Measurements from ENCODE around the gene ZNF75A.

Gene ZNF75A

GRCh38 chr16:3363793-3364192 is 58.5 kb downstream of the ZNF75A start:
- TF ChIP-seq ZNF8 (CRISPR knock-in tag; IDR thresholded peaks at IDR 0.05) (no peak), RARB (CRISPR knock-in tag; IDR thresholded peaks at IDR 0.05) (no peak), ZC3H10 (CRISPR knock-in tag; IDR thresholded peaks at IDR 0.05) (no peak), CSRNP3 (CRISPR knock-in tag; IDR thresholded peaks at IDR 0.05) (no peak), ZNF565 (CRISPR knock-in tag; conservative IDR thresholded peaks at IDR 0.05; ENCODE audit: low read depth) (no peak), CREB5 (CRISPR knock-in tag; IDR thresholded peaks at IDR 0.05; ENCODE audit: low read depth) (no peak), ESRRG (CRISPR knock-in tag; IDR thresholded peaks at IDR 0.05) (no peak)
- no peak for ATAC-seq

- TF ChIP-seq ARNTL (CRISPR knock-in tag; IDR thresholded peaks at IDR 0.05; ENCODE audit: borderline replicate concordance, low read depth): no peak
- TF ChIP-seq BACH2 (CRISPR knock-in tag; IDR thresholded peaks at IDR 0.05; ENCODE audit: borderline replicate concordance): no peak
- no peak for TF ChIP-seq ZNF70 (CRISPR knock-in tag; IDR thresholded peaks at IDR 0.05)
- TF ChIP-seq PPARA (CRISPR knock-in tag; IDR thresholded peaks at IDR 0.05; ENCODE audit: borderline replicate concordance): no peak
- no peak for TF ChIP-seq ZNF8 (CRISPR knock-in tag; IDR thresholded peaks at IDR 0.05)
- TF ChIP-seq ESRRG (CRISPR knock-in tag; IDR thresholded peaks at IDR 0.05): no peak
- no peak for TF ChIP-seq RARB (CRISPR knock-in tag; IDR thresholded peaks at IDR 0.05)
- no peak for TF ChIP-seq TCF4 (CRISPR knock-in tag; IDR thresholded peaks at IDR 0.05; ENCODE audit: borderline replicate concordance)
- no peak for TF ChIP-seq ISL1 (CRISPR knock-in tag; IDR thresholded peaks at IDR 0.05)
- ATAC-seq: peak; percentile 96
These were observed 59.6 kb downstream of the ZNF75A start for GRCh38 chr16:3364774-3365427.
